ENCODE results near the gene ZNF512. TPM values are rescaled to one million over a fixed set of nuclear protein-coding genes. Genes with fewer than 3 reads are reported as not detected.
"Not testable (repeated sequence)": the region's sequence is repeated elsewhere in the genome, so short reads cannot be mapped to it uniquely, and the experiment has no call there.

The ZNF512 gene
- total RNA-seq, 4 donors from 2014 or later, result 8.1 to 23.5 (median 20.6) TPM

- DNase-seq (ENCODE audit: low spot score in 2 of 2), result no peak
- Histone ChIP-seq H3K27me3 (no peaks in the 10 kb centered on the region), H3K36me3 (peaks cover 5% of the 10 kb centered on the region), H3K9me3 (peaks cover 15% of the 10 kb centered on the region), H3K4me1 (no peaks in the 10 kb centered on the region), H3K27ac (no peak overlapping the region), H3K4me3 (no peak overlapping the region)
- 93% methylated on average over 3 of the region's 3 CpGs for WGBS
- TF ChIP-seq CTCF (IDR thresholded peaks at IDR 0.05) (no peak), EP300 (IDR thresholded peaks at IDR 0.05) (no peak), POLR2AphosphoS5 (IDR thresholded peaks at IDR 0.05) (no peak), POLR2A (IDR thresholded peaks at IDR 0.05) (no peak)
These were observed 8.9 kb downstream of the ZNF512 start for GRCh38 chr2:27591745-27592144.

- Histone ChIP-seq H3K9me3 (peaks cover 15% of the 10 kb centered on the region), H3K27me3 (no peaks in the 10 kb centered on the region), H3K4me1 (no peaks in the 10 kb centered on the region), H3K36me3 (peaks cover 5% of the 10 kb centered on the region), H3K4me3 (no peak overlapping the region), H3K27ac (no peak overlapping the region)
- WGBS, result 95% methylated on average over 2 of the region's 2 CpGs
- DNase-seq (ENCODE audit: low spot score in 2 of 2), result no peak
- TF ChIP-seq POLR2AphosphoS5 (IDR thresholded peaks at IDR 0.05) (no peak), EP300 (IDR thresholded peaks at IDR 0.05) (no peak), POLR2A (IDR thresholded peaks at IDR 0.05) (no peak), CTCF (IDR thresholded peaks at IDR 0.05) (no peak)
These were observed 10.4 kb downstream of the ZNF512 start for GRCh38 chr2:27593240-27593639.

GRCh38 chr2:27594020-27594703, 11.3 kb downstream of the ZNF512 start:
- H3K36me3 ChIP-seq; H3K4me3 ChIP-seq; H3K27ac ChIP-seq; H3K4me1 ChIP-seq; DNase-seq (ENCODE audit: low spot score in 2 of 2); H3K27me3 ChIP-seq: not testable (repeated sequence)
- 95% methylated on average over 19 of the region's 45 CpGs for WGBS
- peaks cover 15% of the 10 kb centered on the region for H3K9me3 ChIP-seq

GRCh38 chr2:27595412-27595811, 12.6 kb downstream of the ZNF512 start:
- WGBS, result 96% methylated on average over 9 of the region's 9 CpGs
- not testable (repeated sequence) for DNase-seq (ENCODE audit: low spot score in 2 of 2); H3K27ac ChIP-seq; H3K4me3 ChIP-seq; H3K4me1 ChIP-seq; H3K27me3 ChIP-seq
- Histone ChIP-seq H3K36me3 (peaks cover 12% of the 10 kb centered on the region), H3K9me3 (peaks cover 15% of the 10 kb centered on the region)

GRCh38 chr2:27596627-27597026, 13.8 kb downstream of the ZNF512 start:
- DNase-seq (ENCODE audit: low spot score in 2 of 2), result no peak
- H3K4me3 ChIP-seq, result no peak overlapping the region
- H3K36me3 ChIP-seq, result peaks cover 24% of the 10 kb centered on the region
- WGBS, result 96% methylated on average over 1 of the region's 1 CpG
- TF ChIP-seq POLR2A (IDR thresholded peaks at IDR 0.05) (no peak), POLR2AphosphoS5 (IDR thresholded peaks at IDR 0.05) (no peak), EP300 (IDR thresholded peaks at IDR 0.05) (no peak), CTCF (IDR thresholded peaks at IDR 0.05) (no peak)
- H3K27ac ChIP-seq, result no peak overlapping the region
- H3K27me3 ChIP-seq, result no peaks in the 10 kb centered on the region
- no peaks in the 10 kb centered on the region for H3K4me1 ChIP-seq
- peaks cover 6% of the 10 kb centered on the region for H3K9me3 ChIP-seq

GRCh38 chr2:27606611-27607010, 23.8 kb downstream of the ZNF512 start:
- 90% methylated on average over 2 of the region's 2 CpGs for WGBS
- Histone ChIP-seq H3K36me3 (peaks cover 73% of the 10 kb centered on the region), H3K27ac (no peak overlapping the region), H3K4me3 (no peak overlapping the region), H3K4me1 (no peaks in the 10 kb centered on the region), H3K9me3 (no peaks in the 10 kb centered on the region), H3K27me3 (no peaks in the 10 kb centered on the region)
- no peak for TF ChIP-seq POLR2AphosphoS5 (IDR thresholded peaks at IDR 0.05)
- TF ChIP-seq CTCF (IDR thresholded peaks at IDR 0.05), result no peak
- TF ChIP-seq POLR2A (IDR thresholded peaks at IDR 0.05), result no peak
- TF ChIP-seq EP300 (IDR thresholded peaks at IDR 0.05), result no peak
- DNase-seq (ENCODE audit: low spot score in 2 of 2), result no peak

Data from suprapubic skin (tissue), 4 donors.